Neural progenitor cell (in vitro differentiated cells): ENCODE results near the gene GJC2. TPM values are rescaled to one million over a fixed set of nuclear protein-coding genes. Genes with fewer than 3 reads are reported as not detected.

Experiments used
- DNase-seq: peaks from one replicate; pipeline ENCODE4 v3.0.0-alpha.2; 2016; ENCODE audit warnings: low spot score
- H2AFZ ChIP-seq: fragments of 200-600 bp; sonication (generic); replicated peaks from 2 replicates; pipeline ENCODE4 v1.6.1; 2016; ENCODE audit warnings: antibody characterized with exemption
- H3F3A ChIP-seq: fragments of 200-600 bp; sonication (generic); 2 replicates; pipeline ENCODE4 v1.6.1; 2016; ENCODE audit warnings: antibody characterized with exemption, low read depth
- H3K27ac ChIP-seq: fragments of 200-600 bp; sonication (generic); 2 replicates; pipeline ENCODE4 v1.5.1; 2016; ENCODE audit warnings: mild to moderate bottlenecking
- H3K27me3 ChIP-seq: fragments of 200-600 bp; sonication (generic); 2 replicates; pipeline ENCODE4 v1.6.1; 2016; ENCODE audit warnings: mild to moderate bottlenecking, moderate library complexity
- H3K36me3 ChIP-seq: fragments of 200-600 bp; sonication (generic); 2 replicates; pipeline ENCODE4 v1.5.1; 2016
- H3K4me1 ChIP-seq: fragments of 200-600 bp; sonication (generic); 2 replicates; pipeline ENCODE4 v1.6.1; 2016; ENCODE audit warnings: mixed run types
- H3K4me2 ChIP-seq: fragments of 200-600 bp; sonication (generic); 2 replicates; pipeline ENCODE4 v1.6.1; 2016
- H3K4me3 ChIP-seq: fragments of 200-600 bp; sonication (generic); 2 replicates; pipeline ENCODE4 v1.5.1; 2016
- H3K79me2 ChIP-seq: fragments of 200-600 bp; sonication (generic); 2 replicates; pipeline ENCODE4 v1.6.1; 2016; ENCODE audit warnings: low read depth
- H3K9ac ChIP-seq: fragments of 200-600 bp; sonication (generic); 2 replicates; pipeline ENCODE4 v1.6.1; 2016
- H3K9me3 ChIP-seq: fragments of 200-600 bp; sonication (generic); 2 replicates; pipeline ENCODE4 v1.5.1; 2016; ENCODE audit warnings: low read depth
- H4K20me1 ChIP-seq: fragments of 200-600 bp; sonication (generic); 2 replicates; pipeline ENCODE4 v1.6.1; 2016; ENCODE audit warnings: low read depth
- H3K27ac Mint-ChIP-seq: 3 replicates; pipeline ENCODE4 v1.8.0; 2021; ENCODE audit warnings: mixed read lengths
- H3K27me3 Mint-ChIP-seq: 2 replicates; pipeline ENCODE4 v1.8.0; 2022; ENCODE audit warnings: low read depth, mild to moderate bottlenecking, inconsistent platforms, moderate library complexity, mixed read lengths; ENCODE audit not compliant: insufficient read depth
- H3K36me3 Mint-ChIP-seq: 3 replicates; pipeline ENCODE4 v1.8.0; 2021; ENCODE audit warnings: mixed read lengths
- H3K4me1 Mint-ChIP-seq: 3 replicates; pipeline ENCODE4 v1.8.0; 2021; ENCODE audit warnings: mixed read lengths
- H3K4me3 Mint-ChIP-seq: 3 replicates; pipeline ENCODE4 v1.8.0; 2021; ENCODE audit warnings: mild to moderate bottlenecking, moderate library complexity, mixed read lengths
- H3K9me3 Mint-ChIP-seq: 3 replicates; pipeline ENCODE4 v1.8.0; 2020; ENCODE audit warnings: mixed read lengths
- EZH2 ChIP-seq: fragments of 200-600 bp; sonication (generic); IDR thresholded peaks from 2 replicates; pipeline ENCODE4 v1.6.1; 2017; ENCODE audit warnings: antibody characterized with exemption, mild to moderate bottlenecking, moderate library complexity
- EZH2phosphoT487 ChIP-seq: fragments of 200-600 bp; sonication (generic); IDR thresholded peaks from 2 replicates; pipeline ENCODE4 v1.6.1; 2017; ENCODE audit warnings: antibody characterized with exemption
- total RNA-seq: library from RNA; depleted of rRNA; stranded (reverse); fragments of >200 nt; gene quantifications from 2 replicates; pipeline ENCODE4 v1.2.3, GENCODE V29; 2015; ENCODE audit warnings: low replicate concordance
- TF ChIP-seq, protein P1 (sequence below): fragments of 200-600 bp; sonication (generic); IDR thresholded peaks from 2 replicates; pipeline ENCODE4 v1.5.1; 2017; ENCODE audit warnings: antibody characterized with exemption, mild to moderate bottlenecking

Gene GJC2
- total RNA-seq, 1 donor from 2014 or later = not detected

DNA sequence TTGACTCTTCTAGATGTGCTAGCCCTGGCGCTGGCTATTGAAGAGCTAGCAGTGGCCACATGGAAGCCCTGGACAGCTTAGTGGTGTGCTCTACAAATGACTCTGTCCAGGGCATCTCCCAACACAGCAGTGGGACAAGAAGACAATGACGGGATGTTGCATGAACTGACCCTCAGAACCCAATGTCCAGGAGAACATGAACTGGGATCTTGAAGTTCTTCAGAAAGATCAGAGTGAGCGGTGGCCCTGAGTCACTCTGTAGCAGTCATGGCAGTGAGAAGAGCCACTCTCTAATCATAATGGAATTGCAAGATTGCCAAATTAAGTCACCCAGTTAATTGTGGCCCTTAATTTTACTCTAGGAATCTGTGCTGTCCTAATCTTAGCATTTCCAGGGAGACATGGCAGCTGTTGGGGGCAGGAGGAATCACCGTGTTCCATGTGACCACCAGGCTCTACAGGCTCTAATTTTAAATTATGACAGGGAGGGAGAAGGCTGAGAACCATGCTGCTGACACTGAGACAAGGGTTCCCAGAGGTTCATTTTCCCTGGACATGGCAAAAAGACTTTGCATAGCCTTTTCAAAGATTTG lies 47.9 kb downstream of the GJC2 start:
- Histone ChIP-seq H3K4me3 (no peak overlapping the region), H3F3A (no peaks in the 10 kb centered on the region), H3K9me3 (peaks cover 11% of the 10 kb centered on the region), H3K79me2 (no peaks in the 10 kb centered on the region), H2AFZ (no peak overlapping the region), H4K20me1 (no peaks in the 10 kb centered on the region), H3K27ac (no peak overlapping the region), H3K4me1 (no peaks in the 10 kb centered on the region), H3K27me3 (no peaks in the 10 kb centered on the region), H3K9ac (no peak overlapping the region), H3K4me2 (no peak overlapping the region), H3K36me3 (no peaks in the 10 kb centered on the region)
- no peak overlapping the region for H3K27ac Mint-ChIP-seq
- no peaks in the 10 kb centered on the region for H3K27me3 Mint-ChIP-seq
- H3K4me1 Mint-ChIP-seq = peaks cover 13% of the 10 kb centered on the region
- H3K9me3 Mint-ChIP-seq = peaks cover 16% of the 10 kb centered on the region
- no peak for DNase-seq
- TF ChIP-seq EZH2phosphoT487 (no peak), EZH2 (no peak)
- TF ChIP-seq, protein P1, sequence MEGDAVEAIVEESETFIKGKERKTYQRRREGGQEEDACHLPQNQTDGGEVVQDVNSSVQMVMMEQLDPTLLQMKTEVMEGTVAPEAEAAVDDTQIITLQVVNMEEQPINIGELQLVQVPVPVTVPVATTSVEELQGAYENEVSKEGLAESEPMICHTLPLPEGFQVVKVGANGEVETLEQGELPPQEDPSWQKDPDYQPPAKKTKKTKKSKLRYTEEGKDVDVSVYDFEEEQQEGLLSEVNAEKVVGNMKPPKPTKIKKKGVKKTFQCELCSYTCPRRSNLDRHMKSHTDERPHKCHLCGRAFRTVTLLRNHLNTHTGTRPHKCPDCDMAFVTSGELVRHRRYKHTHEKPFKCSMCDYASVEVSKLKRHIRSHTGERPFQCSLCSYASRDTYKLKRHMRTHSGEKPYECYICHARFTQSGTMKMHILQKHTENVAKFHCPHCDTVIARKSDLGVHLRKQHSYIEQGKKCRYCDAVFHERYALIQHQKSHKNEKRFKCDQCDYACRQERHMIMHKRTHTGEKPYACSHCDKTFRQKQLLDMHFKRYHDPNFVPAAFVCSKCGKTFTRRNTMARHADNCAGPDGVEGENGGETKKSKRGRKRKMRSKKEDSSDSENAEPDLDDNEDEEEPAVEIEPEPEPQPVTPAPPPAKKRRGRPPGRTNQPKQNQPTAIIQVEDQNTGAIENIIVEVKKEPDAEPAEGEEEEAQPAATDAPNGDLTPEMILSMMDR = no peak
- peaks cover 22% of the 10 kb centered on the region for H3K36me3 Mint-ChIP-seq
- H3K4me3 Mint-ChIP-seq = no peak overlapping the region

DNA sequence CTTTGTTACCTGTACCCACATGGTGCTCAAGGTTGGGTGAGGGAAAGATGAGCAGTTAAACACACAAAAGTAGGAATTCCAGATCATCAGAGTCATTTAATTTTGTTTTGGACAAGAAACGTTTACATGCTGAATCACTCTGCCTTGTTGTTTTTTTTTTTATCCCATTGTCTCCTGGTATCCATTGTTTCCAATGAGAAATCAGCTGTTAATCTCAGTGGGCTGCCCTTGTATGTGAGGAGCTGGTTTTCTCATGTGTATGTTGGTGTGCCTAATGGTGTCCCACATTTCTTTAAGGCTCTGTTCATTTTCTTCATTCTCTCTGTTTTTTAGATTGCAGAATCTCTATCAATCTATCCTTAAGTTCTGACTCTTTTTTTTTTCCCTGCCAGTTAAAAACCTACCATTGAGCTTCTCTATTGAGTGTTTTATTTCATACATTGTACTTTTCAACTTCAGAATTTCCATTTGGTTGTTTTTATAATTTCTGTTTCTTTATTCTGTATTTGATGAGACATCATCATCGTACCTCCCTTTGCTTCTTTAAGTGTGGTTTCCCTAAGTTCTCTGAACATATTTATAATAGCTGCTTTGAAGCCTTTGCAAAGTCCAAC lies 49.4 kb downstream of the GJC2 start:
- peaks cover 10% of the 10 kb centered on the region for H3K4me1 Mint-ChIP-seq
- TF ChIP-seq EZH2 = no peak
- TF ChIP-seq, protein P1 = no peak
- no peak overlapping the region for H3K4me3 ChIP-seq
- no peak overlapping the region for H3K4me3 Mint-ChIP-seq
- no peak overlapping the region for H3K27ac ChIP-seq
- no peak overlapping the region for H3K4me2 ChIP-seq
- DNase-seq = no peak
- no peak overlapping the region for H3K27ac Mint-ChIP-seq
- peaks cover 11% of the 10 kb centered on the region for H3K9me3 ChIP-seq
- H3K79me2 ChIP-seq = no peaks in the 10 kb centered on the region
- H3K9ac ChIP-seq = no peak overlapping the region
- H3K36me3 Mint-ChIP-seq = peaks cover 22% of the 10 kb centered on the region
- no peaks in the 10 kb centered on the region for H3K4me1 ChIP-seq
- H3K27me3 Mint-ChIP-seq = no peaks in the 10 kb centered on the region
- no peaks in the 10 kb centered on the region for H3K36me3 ChIP-seq
- no peaks in the 10 kb centered on the region for H4K20me1 ChIP-seq
- H2AFZ ChIP-seq = no peak overlapping the region
- H3F3A ChIP-seq = no peaks in the 10 kb centered on the region
- peaks cover 6% of the 10 kb centered on the region for H3K27me3 ChIP-seq
- peaks cover 16% of the 10 kb centered on the region for H3K9me3 Mint-ChIP-seq

DNA sequence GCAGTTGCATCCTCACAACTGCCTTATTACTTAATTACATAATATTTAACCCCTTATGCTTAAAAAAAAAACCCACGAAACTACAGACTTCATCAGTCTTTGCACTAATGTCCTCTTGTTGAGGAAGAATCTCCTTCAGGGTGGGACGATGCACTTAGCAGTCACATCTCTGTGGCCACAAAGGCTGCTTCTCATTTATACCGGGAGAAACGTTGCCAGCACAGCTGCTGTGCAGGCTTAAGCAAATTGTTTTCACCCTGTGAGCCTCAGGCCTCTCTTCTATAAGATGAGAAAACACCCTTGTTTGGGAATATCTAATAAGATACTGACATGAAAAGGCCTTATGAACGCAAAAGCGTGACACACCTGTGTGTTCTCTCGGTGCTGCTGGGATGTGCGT lies 55.2 kb downstream of the GJC2 start:
- H3K36me3 Mint-ChIP-seq = peaks cover 6% of the 10 kb centered on the region
- no peak for DNase-seq
- H3K36me3 ChIP-seq = no peaks in the 10 kb centered on the region
- H3K4me3 Mint-ChIP-seq = peak overlapping the region; percentile 61
- TF ChIP-seq, protein P1 = no peak
- TF ChIP-seq EZH2phosphoT487 = no peak
- no peak for TF ChIP-seq EZH2
- peaks cover 17% of the 10 kb centered on the region for H3K4me1 ChIP-seq
- no peaks in the 10 kb centered on the region for H3K27me3 Mint-ChIP-seq
- H3K4me3 ChIP-seq = no peak overlapping the region
- no peak overlapping the region for H3K27ac ChIP-seq
- H3K4me2 ChIP-seq = no peak overlapping the region
- H2AFZ ChIP-seq = no peak overlapping the region
- no peaks in the 10 kb centered on the region for H4K20me1 ChIP-seq
- peaks cover 19% of the 10 kb centered on the region for H3K4me1 Mint-ChIP-seq
- H3K9ac ChIP-seq = no peak overlapping the region
- peaks cover 6% of the 10 kb centered on the region for H3K27me3 ChIP-seq
- H3K79me2 ChIP-seq = no peaks in the 10 kb centered on the region
- no peaks in the 10 kb centered on the region for H3K9me3 ChIP-seq
- peak overlapping the region; percentile 65 for H3K27ac Mint-ChIP-seq
- H3F3A ChIP-seq = peaks cover 3% of the 10 kb centered on the region
- no peaks in the 10 kb centered on the region for H3K9me3 Mint-ChIP-seq
